Measurements from ENCODE around the gene SLC45A1. TPM values are rescaled to one million over a fixed set of nuclear protein-coding genes. Genes with fewer than 3 reads are reported as not detected.
A peak's percentile ranks its signal among the peaks of the same experiment; 100 is the strongest.

Gene SLC45A1
- total and polyA plus RNA-seq, 8 donors: 1.1 to 3.0 (median 2.4) TPM; not detected in 3

GRCh38 chr1:8352886-8353785, 35.2 kb downstream of the SLC45A1 start:
- H3K9me3 ChIP-seq: no peaks in the 10 kb centered on the region
- intact Hi-C loops (cut with DNase I; ENCODE audit: low total_unique reads): no loop called here
- H3K27me3 ChIP-seq: no peaks in the 10 kb centered on the region
- WGBS, 5 donors: 63 to 67% (median 63%) methylated on average over 21 of the region's 21 CpGs
- H3K4me1 ChIP-seq: peaks cover 9 to 64% (median 29%) of the 10 kb centered on the region in 4 donors
- H3K4me3 ChIP-seq: no peak overlapping the region
- H3K36me3 ChIP-seq: peaks cover 45 to 60% (median 56%) of the 10 kb centered on the region in 4 donors
- DNase-seq: no peak
- peak overlapping the region; percentile 9 to 80 (median 64) for H3K27ac ChIP-seq
- TF ChIP-seq EP300 (IDR thresholded peaks at IDR 0.05): no peak

- Histone ChIP-seq H3K27ac (peak overlapping the region in 2 of 5 donors; percentile 9 to 80), H3K27me3 (no peaks in the 10 kb centered on the region), H3K4me3 (no peak overlapping the region), H3K36me3 (peaks cover 54 to 69% (median 65%) of the 10 kb centered on the region in 4 donors), H3K9me3 (no peaks in the 10 kb centered on the region), H3K4me1 (peaks cover 9 to 61% (median 29%) of the 10 kb centered on the region in 4 donors)
- 78 to 82% (median 80%) methylated on average over 7 to 8 of the region's 8 CpGs for WGBS, 5 donors
- TF ChIP-seq POLR2AphosphoS5 (IDR thresholded peaks at IDR 0.05) (no peak), POLR2A (IDR thresholded peaks at IDR 0.05) (no peak), EP300 (IDR thresholded peaks at IDR 0.05) (no peak), CTCF (IDR thresholded peaks at IDR 0.05) (no peak)
- no peak for DNase-seq
- intact Hi-C loops (cut with DNase I; ENCODE audit: low total_unique reads): no loop called here
These were observed 36.1 kb downstream of the SLC45A1 start for GRCh38 chr1:8354038-8354437.

GRCh38 chr1:8355439-8356255, 37.7 kb downstream of the SLC45A1 start:
- peaks cover 0 to 47% (median 26%) of the 10 kb centered on the region in 4 donors for H3K4me1 ChIP-seq
- intact Hi-C loops (cut with DNase I; ENCODE audit: low total_unique reads): no loop called here

More at GRCh38 chr1:8355439-8356255, 37.7 kb downstream of the SLC45A1 start:
- H3K4me3 ChIP-seq: no peak overlapping the region
- H3K27ac ChIP-seq: peak overlapping the region in 1 of 5 donors; percentile 40
- H3K36me3 ChIP-seq: peaks cover 70 to 85% (median 81%) of the 10 kb centered on the region in 4 donors
- WGBS, 5 donors: 83 to 90% (median 86%) methylated on average over 20 to 24 of the region's 24 CpGs
- TF ChIP-seq CTCF (IDR thresholded peaks at IDR 0.05): no peak
- no peak for TF ChIP-seq EP300 (IDR thresholded peaks at IDR 0.05)
- TF ChIP-seq POLR2A (IDR thresholded peaks at IDR 0.05): no peak
- no peak for TF ChIP-seq POLR2AphosphoS5 (IDR thresholded peaks at IDR 0.05)
- H3K9me3 ChIP-seq: no peaks in the 10 kb centered on the region
- DNase-seq: no peak
- H3K27me3 ChIP-seq: no peaks in the 10 kb centered on the region
